NCI-H510A treated with DMSO at 0.1 percent for 48 hours (cell line): ENCODE measurements around the gene PGP.

Source experiments
- DNase-seq: peaks from one replicate; lab custom pipeline; 2025; lab: John Stamatoyannopoulos, UW

Gene PGP

GRCh38 chr16:2237493-2238149 lies 23.0 kb upstream of the PGP start:
- no peak for DNase-seq

- no peak for DNase-seq
Observed at GRCh38 chr16:2237102-2237482, 22.5 kb upstream of the PGP start.

- DNase-seq, result no peak
Observed at GRCh38 chr16:2236337-2237101, 21.9 kb upstream of the PGP start, which contains the start of gene DNASE1L2. DNASE1L2 (plus strand) TSS chr16:2236444; CDS start chr16:2236817, 373 bp downstream.

GRCh38 chr16:2235695-2236336 lies 21.2 kb upstream of the PGP start:
- DNase-seq, result no peak

GRCh38 chr16:2235234-2235651 lies 20.6 kb upstream of the PGP start:
- DNase-seq, result no peak

- no peak for DNase-seq
Observed at GRCh38 chr16:2234813-2235170, 20.2 kb upstream of the PGP start.

- DNase-seq, result peak; percentile 56
Observed at GRCh38 chr16:2233872-2234812, 19.5 kb upstream of the PGP start.

GRCh38 chr16:2233046-2233775 lies 18.6 kb upstream of the PGP start:
- no peak for DNase-seq

GRCh38 chr16:2232094-2232990 lies 17.7 kb upstream of the PGP start:
- DNase-seq, result no peak

- no peak for DNase-seq
Observed at GRCh38 chr16:2231016-2231931, 16.6 kb upstream of the PGP start.

GRCh38 chr16:2230376-2230775 lies 15.7 kb upstream of the PGP start:
- DNase-seq, result no peak

- DNase-seq, result no peak
Observed at GRCh38 chr16:2229632-2230250, 15.1 kb upstream of the PGP start.

GRCh38 chr16:2229091-2229490 lies 14.5 kb upstream of the PGP start:
- DNase-seq, result no peak

- no peak for DNase-seq
Observed at GRCh38 chr16:2228161-2228824, 13.7 kb upstream of the PGP start.

- no peak for DNase-seq
Observed at GRCh38 chr16:2226918-2227317, 12.3 kb upstream of the PGP start.

- DNase-seq, result no peak
Observed at GRCh38 chr16:2226245-2226793, 11.7 kb upstream of the PGP start.

- peak; percentile 28 for DNase-seq
Observed at GRCh38 chr16:2223942-2224486, 9.4 kb upstream of the PGP start.
